Stimulated activated effector memory CD8-positive, alpha-beta T cell treated with anti-CD3 and anti-CD28 coated beads, Interleukin-12 subunit alpha, Interleukin-12 subunit beta, amount 100 ng/mL, for 72 hours (primary cell): ENCODE measurements around the gene CTSW.

Experiments used
- ATAC-seq: fragments of 150-1000 bp; cut with Tn5 transposase; 2 replicates; pipeline ENCODE4 v1.10.0; 2021
- DNase-seq, 2 donors: peaks; one replicate each; pipeline ENCODE4 v3.0.0; 2021 to 2022; ENCODE audit warnings: low spot score in 2 of 2
- H3K27ac Mint-ChIP-seq: one replicate; pipeline ENCODE4 v1.8.0; 2022; ENCODE audit warnings: mild to moderate bottlenecking, mixed read lengths
- H3K36me3 Mint-ChIP-seq: one replicate; pipeline ENCODE4 v1.8.0; 2022; ENCODE audit warnings: mild to moderate bottlenecking, mixed read lengths
- H3K4me1 Mint-ChIP-seq: one replicate; pipeline ENCODE4 v1.8.0; 2022; ENCODE audit warnings: mixed read lengths
- H3K4me3 Mint-ChIP-seq: one replicate; pipeline ENCODE4 v1.8.0; 2022; ENCODE audit warnings: mild to moderate bottlenecking, mixed read lengths
- H3K9me3 Mint-ChIP-seq: one replicate; pipeline ENCODE4 v1.8.0; 2022; ENCODE audit warnings: mixed read lengths

The CTSW gene

GRCh38 chr11:65852508-65853245 lies 27.0 kb upstream of the CTSW start:
- Mint-ChIP-seq H3K4me1 (peaks cover 44% of the 10 kb centered on the region), H3K4me3 (no peak overlapping the region), H3K9me3 (no peaks in the 10 kb centered on the region), H3K36me3 (peaks cover 75% of the 10 kb centered on the region), H3K27ac (peak overlapping the region; percentile 88)
- DNase-seq, result peak in 1 of 2 donors; percentile 53
- no peak for ATAC-seq

- peaks cover 83% of the 10 kb centered on the region for H3K36me3 Mint-ChIP-seq
- H3K9me3 Mint-ChIP-seq, result no peaks in the 10 kb centered on the region
- ATAC-seq (no peak), DNase-seq (peak in 1 of 2 donors; percentile 49)
- H3K4me1 Mint-ChIP-seq, result peaks cover 47% of the 10 kb centered on the region
- peak overlapping the region; percentile 88 for H3K27ac Mint-ChIP-seq
- no peak overlapping the region for H3K4me3 Mint-ChIP-seq
Measured at GRCh38 chr11:65853246-65853979, 26.2 kb upstream of the CTSW start.

GRCh38 chr11:65854161-65854592 lies 25.5 kb upstream of the CTSW start:
- DNase-seq, result no peak
- Mint-ChIP-seq H3K36me3 (peaks cover 88% of the 10 kb centered on the region), H3K4me1 (peaks cover 55% of the 10 kb centered on the region)

GRCh38 chr11:65854852-65855837 lies 24.5 kb upstream of the CTSW start:
- no peaks in the 10 kb centered on the region for H3K9me3 Mint-ChIP-seq
- H3K4me3 Mint-ChIP-seq, result peak overlapping the region; percentile 97
- peaks cover 98% of the 10 kb centered on the region for H3K36me3 Mint-ChIP-seq
- peak overlapping the region; percentile 88 for H3K27ac Mint-ChIP-seq
- peaks cover 62% of the 10 kb centered on the region for H3K4me1 Mint-ChIP-seq
- DNase-seq, result no peak
- no peak for ATAC-seq

More at GRCh38 chr11:65854161-65854592, 25.5 kb upstream of the CTSW start:
- no peaks in the 10 kb centered on the region for H3K9me3 Mint-ChIP-seq
- H3K4me3 Mint-ChIP-seq, result peak overlapping the region; percentile 97
- no peak for ATAC-seq
- peak overlapping the region; percentile 88 for H3K27ac Mint-ChIP-seq

- DNase-seq (no peak), ATAC-seq (no peak)
- peak overlapping the region; percentile 97 for H3K4me3 Mint-ChIP-seq
- H3K27ac Mint-ChIP-seq, result peak overlapping the region; percentile 97
- peaks cover 65% of the 10 kb centered on the region for H3K4me1 Mint-ChIP-seq
- peaks cover 98% of the 10 kb centered on the region for H3K36me3 Mint-ChIP-seq
- no peaks in the 10 kb centered on the region for H3K9me3 Mint-ChIP-seq
Measured at GRCh38 chr11:65855927-65856363, 23.7 kb upstream of the CTSW start.

- Mint-ChIP-seq H3K4me3 (peak overlapping the region; percentile 97), H3K4me1 (peaks cover 66% of the 10 kb centered on the region), H3K9me3 (no peaks in the 10 kb centered on the region), H3K36me3 (peaks cover 98% of the 10 kb centered on the region), H3K27ac (peak overlapping the region; percentile 97)
- ATAC-seq (peak; percentile 14), DNase-seq (peak; percentile 75 to 92)
Measured at GRCh38 chr11:65856689-65857499, 22.7 kb upstream of the CTSW start.

GRCh38 chr11:65857500-65857852 lies 22.2 kb upstream of the CTSW start:
- peak; percentile 64 to 84 for DNase-seq
- H3K9me3 Mint-ChIP-seq, result no peaks in the 10 kb centered on the region
- H3K36me3 Mint-ChIP-seq, result peaks cover 98% of the 10 kb centered on the region
- peak overlapping the region; percentile 97 for H3K27ac Mint-ChIP-seq
- peak; percentile 0 for ATAC-seq
- H3K4me1 Mint-ChIP-seq, result peaks cover 68% of the 10 kb centered on the region
- H3K4me3 Mint-ChIP-seq, result peak overlapping the region; percentile 97

GRCh38 chr11:65857853-65858680 lies 21.6 kb upstream of the CTSW start, which contains the start of gene CFL1:
CFL1 (minus strand) TSS chr11:65858180; CDS start chr11:65858099, 81 bp downstream.
- DNase-seq (peak; percentile 91 to 97), ATAC-seq (peak; percentile 77)
- Mint-ChIP-seq H3K9me3 (no peaks in the 10 kb centered on the region), H3K27ac (peak within 1 kb of the TSS; percentile 97), H3K4me1 (peaks cover 74% of the 10 kb centered on the region), H3K4me3 (peak within 1 kb of the TSS; percentile 97), H3K36me3 (peaks cover 98% of the 10 kb centered on the region)

- no peak for DNase-seq
- peak overlapping the region; percentile 97 for H3K27ac Mint-ChIP-seq
- no peak for ATAC-seq
- peak overlapping the region; percentile 97 for H3K4me3 Mint-ChIP-seq
- peaks cover 98% of the 10 kb centered on the region for H3K36me3 Mint-ChIP-seq
- no peaks in the 10 kb centered on the region for H3K9me3 Mint-ChIP-seq
- peaks cover 74% of the 10 kb centered on the region for H3K4me1 Mint-ChIP-seq
Measured at GRCh38 chr11:65858681-65859087, 21.0 kb upstream of the CTSW start.

GRCh38 chr11:65859095-65859811 lies 20.4 kb upstream of the CTSW start:
- peaks cover 68% of the 10 kb centered on the region for H3K4me1 Mint-ChIP-seq
- peak; percentile 78 for ATAC-seq

GRCh38 chr11:65859812-65860277 lies 19.8 kb upstream of the CTSW start:
- Mint-ChIP-seq H3K36me3 (peaks cover 98% of the 10 kb centered on the region), H3K4me1 (peaks cover 62% of the 10 kb centered on the region), H3K4me3 (peak overlapping the region; percentile 97), H3K27ac (peak overlapping the region; percentile 97), H3K9me3 (no peaks in the 10 kb centered on the region)
- ATAC-seq (no peak), DNase-seq (no peak)

More at GRCh38 chr11:65859095-65859811, 20.4 kb upstream of the CTSW start:
- Mint-ChIP-seq H3K4me3 (peak overlapping the region; percentile 97), H3K36me3 (peaks cover 98% of the 10 kb centered on the region), H3K9me3 (no peaks in the 10 kb centered on the region), H3K27ac (peak overlapping the region; percentile 97)
- DNase-seq, result peak; percentile 91 to 99

- Mint-ChIP-seq H3K27ac (peak within 1 kb of the TSS; percentile 97), H3K36me3 (peaks cover 98% of the 10 kb centered on the region), H3K4me1 (peaks cover 61% of the 10 kb centered on the region), H3K4me3 (peak within 1 kb of the TSS; percentile 97), H3K9me3 (no peaks in the 10 kb centered on the region)
- DNase-seq (peak; percentile 96 to 99), ATAC-seq (peak; percentile 61)
Measured at GRCh38 chr11:65860278-65861164, 19.1 kb upstream of the CTSW start, which contains the start of gene MUS81. MUS81 (plus strand) TSS chr11:65860433; CDS start chr11:65860754, 321 bp downstream.
